ENCODE results near the gene RNF144A.

RNF144A gene

GRCh38 chr2:7060631-7061449, 143.6 kb downstream of the RNF144A start:
- no peak overlapping the region for H3K9ac ChIP-seq (ENCODE audit: low read length)
- H3K4me3 ChIP-seq (ENCODE audit: low read length) = no peak overlapping the region
- H3K27me3 ChIP-seq (ENCODE audit: control insufficient read depth, insufficient read depth, low read length) = no peaks in the 10 kb centered on the region
- no peaks in the 10 kb centered on the region for H3K9me3 ChIP-seq (ENCODE audit: control insufficient read depth, low read length)
- no peaks in the 10 kb centered on the region for H3K4me1 ChIP-seq (ENCODE audit: control insufficient read depth, insufficient read depth, low read length)
- H3K36me3 ChIP-seq (ENCODE audit: control insufficient read depth, insufficient read depth, low read length) = no peaks in the 10 kb centered on the region

- no peaks in the 10 kb centered on the region for H3K4me1 ChIP-seq (ENCODE audit: control insufficient read depth, insufficient read depth, low read length)
- H3K4me3 ChIP-seq (ENCODE audit: low read length) = no peak overlapping the region
- no peaks in the 10 kb centered on the region for H3K27me3 ChIP-seq (ENCODE audit: control insufficient read depth, insufficient read depth, low read length)
- H3K9me3 ChIP-seq (ENCODE audit: control insufficient read depth, low read length) = no peaks in the 10 kb centered on the region
- no peaks in the 10 kb centered on the region for H3K36me3 ChIP-seq (ENCODE audit: control insufficient read depth, insufficient read depth, low read length)
- H3K9ac ChIP-seq (ENCODE audit: low read length) = no peak overlapping the region
Measured at GRCh38 chr2:7061450-7061789, 144.2 kb downstream of the RNF144A start.

- Histone ChIP-seq H3K9ac (ENCODE audit: low read length) (no peak overlapping the region), H3K4me1 (ENCODE audit: control insufficient read depth, insufficient read depth, low read length) (no peaks in the 10 kb centered on the region), H3K4me3 (ENCODE audit: low read length) (no peak overlapping the region), H3K36me3 (ENCODE audit: control insufficient read depth, insufficient read depth, low read length) (no peaks in the 10 kb centered on the region), H3K27me3 (ENCODE audit: control insufficient read depth, insufficient read depth, low read length) (no peaks in the 10 kb centered on the region), H3K9me3 (ENCODE audit: control insufficient read depth, low read length) (no peaks in the 10 kb centered on the region)
Measured at GRCh38 chr2:7061921-7062320, 144.7 kb downstream of the RNF144A start.

GRCh38 chr2:7063789-7064188, 146.6 kb downstream of the RNF144A start:
- Histone ChIP-seq H3K4me1 (ENCODE audit: control insufficient read depth, insufficient read depth, low read length) (no peaks in the 10 kb centered on the region), H3K4me3 (ENCODE audit: low read length) (no peak overlapping the region), H3K36me3 (ENCODE audit: control insufficient read depth, insufficient read depth, low read length) (no peaks in the 10 kb centered on the region), H3K27me3 (ENCODE audit: control insufficient read depth, insufficient read depth, low read length) (no peaks in the 10 kb centered on the region), H3K9ac (ENCODE audit: low read length) (no peak overlapping the region), H3K9me3 (ENCODE audit: control insufficient read depth, low read length) (no peaks in the 10 kb centered on the region)

GRCh38 chr2:7068457-7068856, 151.2 kb downstream of the RNF144A start:
- Histone ChIP-seq H3K9me3 (ENCODE audit: control insufficient read depth, low read length) (no peaks in the 10 kb centered on the region), H3K36me3 (ENCODE audit: control insufficient read depth, insufficient read depth, low read length) (no peaks in the 10 kb centered on the region), H3K27me3 (ENCODE audit: control insufficient read depth, insufficient read depth, low read length) (no peaks in the 10 kb centered on the region), H3K4me1 (ENCODE audit: control insufficient read depth, insufficient read depth, low read length) (no peaks in the 10 kb centered on the region), H3K4me3 (ENCODE audit: low read length) (no peak overlapping the region), H3K9ac (ENCODE audit: low read length) (no peak overlapping the region)

GRCh38 chr2:7070483-7070882, 153.3 kb downstream of the RNF144A start:
- Histone ChIP-seq H3K4me3 (ENCODE audit: low read length) (no peak overlapping the region), H3K27me3 (ENCODE audit: control insufficient read depth, insufficient read depth, low read length) (no peaks in the 10 kb centered on the region), H3K9me3 (ENCODE audit: control insufficient read depth, low read length) (no peaks in the 10 kb centered on the region), H3K9ac (ENCODE audit: low read length) (no peak overlapping the region), H3K4me1 (ENCODE audit: control insufficient read depth, insufficient read depth, low read length) (no peaks in the 10 kb centered on the region), H3K36me3 (ENCODE audit: control insufficient read depth, insufficient read depth, low read length) (no peaks in the 10 kb centered on the region)

- H3K36me3 ChIP-seq (ENCODE audit: control insufficient read depth, insufficient read depth, low read length) = no peaks in the 10 kb centered on the region
- no peaks in the 10 kb centered on the region for H3K9me3 ChIP-seq (ENCODE audit: control insufficient read depth, low read length)
- no peaks in the 10 kb centered on the region for H3K27me3 ChIP-seq (ENCODE audit: control insufficient read depth, insufficient read depth, low read length)
- no peak overlapping the region for H3K9ac ChIP-seq (ENCODE audit: low read length)
- H3K4me1 ChIP-seq (ENCODE audit: control insufficient read depth, insufficient read depth, low read length) = no peaks in the 10 kb centered on the region
- no peak overlapping the region for H3K4me3 ChIP-seq (ENCODE audit: low read length)
Measured at GRCh38 chr2:7071154-7071553, 153.9 kb downstream of the RNF144A start.

GRCh38 chr2:7071916-7072556, 154.8 kb downstream of the RNF144A start:
- H3K9ac ChIP-seq (ENCODE audit: low read length) = no peak overlapping the region
- no peaks in the 10 kb centered on the region for H3K9me3 ChIP-seq (ENCODE audit: control insufficient read depth, low read length)
- H3K36me3 ChIP-seq (ENCODE audit: control insufficient read depth, insufficient read depth, low read length) = no peaks in the 10 kb centered on the region
- H3K4me1 ChIP-seq (ENCODE audit: control insufficient read depth, insufficient read depth, low read length) = no peaks in the 10 kb centered on the region
- H3K4me3 ChIP-seq (ENCODE audit: low read length) = no peak overlapping the region
- H3K27me3 ChIP-seq (ENCODE audit: control insufficient read depth, insufficient read depth, low read length) = no peaks in the 10 kb centered on the region

GRCh38 chr2:7073901-7074300, 156.7 kb downstream of the RNF144A start:
- Histone ChIP-seq H3K4me1 (ENCODE audit: control insufficient read depth, insufficient read depth, low read length) (no peaks in the 10 kb centered on the region), H3K9ac (ENCODE audit: low read length) (no peak overlapping the region), H3K4me3 (ENCODE audit: low read length) (no peak overlapping the region), H3K27me3 (ENCODE audit: control insufficient read depth, insufficient read depth, low read length) (no peaks in the 10 kb centered on the region), H3K9me3 (ENCODE audit: control insufficient read depth, low read length) (no peaks in the 10 kb centered on the region), H3K36me3 (ENCODE audit: control insufficient read depth, insufficient read depth, low read length) (no peaks in the 10 kb centered on the region)

- Histone ChIP-seq H3K4me1 (ENCODE audit: control insufficient read depth, insufficient read depth, low read length) (no peaks in the 10 kb centered on the region), H3K9ac (ENCODE audit: low read length) (no peak overlapping the region), H3K27me3 (ENCODE audit: control insufficient read depth, insufficient read depth, low read length) (no peaks in the 10 kb centered on the region), H3K36me3 (ENCODE audit: control insufficient read depth, insufficient read depth, low read length) (no peaks in the 10 kb centered on the region), H3K9me3 (ENCODE audit: control insufficient read depth, low read length) (no peaks in the 10 kb centered on the region), H3K4me3 (ENCODE audit: low read length) (no peak overlapping the region)
Measured at GRCh38 chr2:7075834-7076233, 158.6 kb downstream of the RNF144A start.

- Histone ChIP-seq H3K4me1 (ENCODE audit: control insufficient read depth, insufficient read depth, low read length) (no peaks in the 10 kb centered on the region), H3K27me3 (ENCODE audit: control insufficient read depth, insufficient read depth, low read length) (no peaks in the 10 kb centered on the region), H3K36me3 (ENCODE audit: control insufficient read depth, insufficient read depth, low read length) (no peaks in the 10 kb centered on the region), H3K9me3 (ENCODE audit: control insufficient read depth, low read length) (no peaks in the 10 kb centered on the region), H3K4me3 (ENCODE audit: low read length) (no peak overlapping the region), H3K9ac (ENCODE audit: low read length) (no peak overlapping the region)
Measured at GRCh38 chr2:7077660-7078267, 160.6 kb downstream of the RNF144A start.

All from mucosa of stomach (tissue), 1 donor.